ENCODE results near the gene TRIM17. TPM values are rescaled to one million over a fixed set of nuclear protein-coding genes. Genes with fewer than 3 reads are reported as not detected.

TRIM17 gene
- total and polyA plus RNA-seq, 2 donors (not counting 1 experiment from before 2014, with no cell fraction given): 0.12 to 0.17 TPM

DNA sequence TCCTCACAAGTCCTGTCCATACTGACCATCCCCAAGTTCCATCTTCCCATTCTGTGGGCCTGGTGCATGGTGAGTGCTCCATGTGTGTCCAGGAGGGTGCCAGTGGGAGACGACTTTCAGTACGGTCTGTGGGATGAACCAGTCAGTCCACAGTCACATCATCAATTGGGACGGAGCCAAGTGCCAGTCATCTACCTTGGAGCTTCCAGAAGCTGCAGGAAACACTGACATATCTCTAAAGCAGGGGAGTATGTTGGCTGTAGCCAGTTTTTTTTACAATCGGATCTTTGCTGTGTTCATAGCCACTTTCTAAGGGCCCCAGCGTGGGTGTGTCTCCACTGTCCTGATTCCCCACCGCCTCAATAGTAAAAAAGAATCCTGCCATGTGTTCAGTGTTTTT is 13.6 kb upstream of the TRIM17 start:
- H3K4me2 ChIP-seq (ENCODE audit: extremely low read depth, insufficient read depth, low read length): no peak overlapping the region
- no peak overlapping the region for H3K4me3 ChIP-seq (replicated peaks in 1 of 4; ENCODE audit: control extremely low read depth in 1 of 4, insufficient read depth in 1 of 4, low read depth in 3 of 4, low read length in 4 of 4)
- no peak for DNase-seq (ENCODE audit: low read depth in 2 of 2)
- no peak overlapping the region for H2AFZ ChIP-seq (ENCODE audit: low read length)
- no peaks in the 10 kb centered on the region for H3K36me3 ChIP-seq (ENCODE audit: control insufficient read depth, insufficient read depth, low read length)
- no peaks in the 10 kb centered on the region for H3K4me1 ChIP-seq (ENCODE audit: control insufficient read depth, extremely low read depth, insufficient read depth, low read length)
- TF ChIP-seq, protein P1, sequence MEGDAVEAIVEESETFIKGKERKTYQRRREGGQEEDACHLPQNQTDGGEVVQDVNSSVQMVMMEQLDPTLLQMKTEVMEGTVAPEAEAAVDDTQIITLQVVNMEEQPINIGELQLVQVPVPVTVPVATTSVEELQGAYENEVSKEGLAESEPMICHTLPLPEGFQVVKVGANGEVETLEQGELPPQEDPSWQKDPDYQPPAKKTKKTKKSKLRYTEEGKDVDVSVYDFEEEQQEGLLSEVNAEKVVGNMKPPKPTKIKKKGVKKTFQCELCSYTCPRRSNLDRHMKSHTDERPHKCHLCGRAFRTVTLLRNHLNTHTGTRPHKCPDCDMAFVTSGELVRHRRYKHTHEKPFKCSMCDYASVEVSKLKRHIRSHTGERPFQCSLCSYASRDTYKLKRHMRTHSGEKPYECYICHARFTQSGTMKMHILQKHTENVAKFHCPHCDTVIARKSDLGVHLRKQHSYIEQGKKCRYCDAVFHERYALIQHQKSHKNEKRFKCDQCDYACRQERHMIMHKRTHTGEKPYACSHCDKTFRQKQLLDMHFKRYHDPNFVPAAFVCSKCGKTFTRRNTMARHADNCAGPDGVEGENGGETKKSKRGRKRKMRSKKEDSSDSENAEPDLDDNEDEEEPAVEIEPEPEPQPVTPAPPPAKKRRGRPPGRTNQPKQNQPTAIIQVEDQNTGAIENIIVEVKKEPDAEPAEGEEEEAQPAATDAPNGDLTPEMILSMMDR (conservative IDR thresholded peaks at IDR 0.05 in 1 of 2, IDR thresholded peaks at IDR 0.05 in 1 of 2; ENCODE audit: low read depth in 1 of 2, low read length in 2 of 2): no peak
- TF ChIP-seq EZH2 (IDR thresholded peaks at IDR 0.05; ENCODE audit: low read length, missing control alignments): no peak
- no peaks in the 10 kb centered on the region for H4K20me1 ChIP-seq (ENCODE audit: control insufficient read depth, extremely low read depth, insufficient read depth, low read length)
- peaks cover 7% of the 10 kb centered on the region for H3K27me3 ChIP-seq (ENCODE audit: control insufficient read depth, insufficient read depth, low read length)
- H3K27ac ChIP-seq (ENCODE audit: insufficient read depth, low read length): no peak overlapping the region
- no peaks in the 10 kb centered on the region for H3K79me2 ChIP-seq (ENCODE audit: control insufficient read depth, insufficient read depth, low read length)
- no peaks in the 10 kb centered on the region for H3K9me3 ChIP-seq (ENCODE audit: control insufficient read depth, insufficient read depth, low read depth, low read length)
- H3K9ac ChIP-seq (ENCODE audit: insufficient read depth, low read length): no peak overlapping the region

DNA sequence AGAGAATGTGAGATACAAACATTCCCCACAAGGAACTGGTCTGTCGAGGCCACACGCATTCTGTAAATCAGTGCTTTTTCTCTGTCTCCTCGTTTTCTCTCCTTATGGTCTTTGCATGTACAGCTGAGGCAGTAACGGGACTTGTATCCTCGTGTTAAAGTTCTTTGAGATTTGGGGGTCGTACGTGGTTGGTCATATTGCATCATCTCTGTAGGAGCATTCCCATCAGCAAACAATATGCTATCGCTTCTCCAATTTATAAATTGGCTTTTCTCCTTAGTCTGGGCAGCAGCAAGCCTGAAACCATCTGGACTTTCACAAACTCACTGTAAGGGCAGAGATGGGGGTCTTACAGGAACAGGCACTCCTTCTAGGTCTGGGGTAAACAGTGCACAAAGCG is 13.0 kb upstream of the TRIM17 start:
- H3K36me3 ChIP-seq (ENCODE audit: control insufficient read depth, insufficient read depth, low read length): no peaks in the 10 kb centered on the region
- peaks cover 7% of the 10 kb centered on the region for H3K27me3 ChIP-seq (ENCODE audit: control insufficient read depth, insufficient read depth, low read length)
- no peaks in the 10 kb centered on the region for H3K79me2 ChIP-seq (ENCODE audit: control insufficient read depth, insufficient read depth, low read length)
- H3K9ac ChIP-seq (ENCODE audit: insufficient read depth, low read length): no peak overlapping the region
- H3K4me3 ChIP-seq (replicated peaks in 1 of 4; ENCODE audit: control extremely low read depth in 1 of 4, insufficient read depth in 1 of 4, low read depth in 3 of 4, low read length in 4 of 4): no peak overlapping the region
- DNase-seq (ENCODE audit: low read depth in 2 of 2): no peak
- TF ChIP-seq, protein P1 (conservative IDR thresholded peaks at IDR 0.05 in 1 of 2, IDR thresholded peaks at IDR 0.05 in 1 of 2; ENCODE audit: low read depth in 1 of 2, low read length in 2 of 2): no peak
- TF ChIP-seq EZH2 (IDR thresholded peaks at IDR 0.05; ENCODE audit: low read length, missing control alignments): no peak
- H3K27ac ChIP-seq (ENCODE audit: insufficient read depth, low read length): no peak overlapping the region
- H2AFZ ChIP-seq (ENCODE audit: low read length): no peak overlapping the region
- H3K4me1 ChIP-seq (ENCODE audit: control insufficient read depth, extremely low read depth, insufficient read depth, low read length): no peaks in the 10 kb centered on the region
- no peak overlapping the region for H3K4me2 ChIP-seq (ENCODE audit: extremely low read depth, insufficient read depth, low read length)
- no peaks in the 10 kb centered on the region for H3K9me3 ChIP-seq (ENCODE audit: control insufficient read depth, insufficient read depth, low read depth, low read length)
- H4K20me1 ChIP-seq (ENCODE audit: control insufficient read depth, extremely low read depth, insufficient read depth, low read length): no peaks in the 10 kb centered on the region

DNA sequence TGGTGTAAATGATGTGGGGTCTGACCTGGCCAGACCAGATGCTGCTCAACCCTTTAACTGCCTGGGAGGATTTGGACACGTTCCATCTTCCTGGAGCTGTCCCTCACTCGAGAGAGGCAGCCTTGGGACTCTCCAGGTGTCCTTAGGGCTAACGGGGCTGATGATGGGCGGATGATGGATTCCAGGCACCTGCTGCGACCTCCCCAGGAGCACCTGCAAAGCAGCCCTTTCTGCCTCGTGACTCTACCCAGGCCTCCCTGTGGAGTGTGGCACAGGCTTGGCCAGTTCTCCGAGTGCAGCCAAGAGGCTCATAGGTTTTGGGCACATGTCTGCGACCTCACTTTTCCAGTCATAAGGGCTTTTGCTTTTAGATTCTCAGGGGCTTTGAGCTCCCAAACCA is 12.3 kb upstream of the TRIM17 start:
- Histone ChIP-seq H3K36me3 (ENCODE audit: control insufficient read depth, insufficient read depth, low read length) (no peaks in the 10 kb centered on the region), H3K27ac (ENCODE audit: insufficient read depth, low read length) (no peak overlapping the region), H3K4me3 (replicated peaks in 1 of 4; ENCODE audit: control extremely low read depth in 1 of 4, insufficient read depth in 1 of 4, low read depth in 3 of 4, low read length in 4 of 4) (no peak overlapping the region), H3K9ac (ENCODE audit: insufficient read depth, low read length) (no peak overlapping the region), H2AFZ (ENCODE audit: low read length) (no peak overlapping the region), H3K4me1 (ENCODE audit: control insufficient read depth, extremely low read depth, insufficient read depth, low read length) (no peaks in the 10 kb centered on the region), H3K4me2 (ENCODE audit: extremely low read depth, insufficient read depth, low read length) (no peak overlapping the region), H3K79me2 (ENCODE audit: control insufficient read depth, insufficient read depth, low read length) (no peaks in the 10 kb centered on the region), H3K9me3 (ENCODE audit: control insufficient read depth, insufficient read depth, low read depth, low read length) (no peaks in the 10 kb centered on the region), H3K27me3 (ENCODE audit: control insufficient read depth, insufficient read depth, low read length) (peaks cover 7% of the 10 kb centered on the region), H4K20me1 (ENCODE audit: control insufficient read depth, extremely low read depth, insufficient read depth, low read length) (no peaks in the 10 kb centered on the region)
- DNase-seq (ENCODE audit: low read depth in 2 of 2): no peak
- TF ChIP-seq EZH2 (IDR thresholded peaks at IDR 0.05; ENCODE audit: low read length, missing control alignments): no peak
- TF ChIP-seq, protein P1 (conservative IDR thresholded peaks at IDR 0.05 in 1 of 2, IDR thresholded peaks at IDR 0.05 in 1 of 2; ENCODE audit: low read depth in 1 of 2, low read length in 2 of 2): no peak
